ENCODE results near the gene GALNT2. TPM values are rescaled to one million over a fixed set of nuclear protein-coding genes. Genes with fewer than 3 reads are reported as not detected.
A peak's percentile ranks its signal among the peaks of the same experiment; 100 is the strongest.

GALNT2 gene
- total and polyA plus RNA-seq, 10 of the 15 experiments (the other 5 are each of a cell fraction or from before 2014, with no cell fraction given), result 0.52 to 27.7 (median 16.3) TPM

GRCh38 chr1:230149751-230150584 lies 82.9 kb downstream of the GALNT2 start (continued):
- TF ChIP-seq NFYA (IDR thresholded peaks at IDR 0.05; ENCODE audit: borderline replicate concordance, low read depth, low read length) (no peak), ZNF207 (IDR thresholded peaks at IDR 0.05; ENCODE audit: borderline replicate concordance) (peak; percentile 51; the same call in 1 of the 2 replicates), JUND (IDR thresholded peaks at IDR 0.05; ENCODE audit: low read depth, low read length) (no peak), RCOR1 (conservative IDR thresholded peaks at IDR 0.05; ENCODE audit: low read depth, low read length) (no peak), FOS (IDR thresholded peaks at IDR 0.05; ENCODE audit: borderline replicate concordance, extremely low read depth, insufficient read length) (no peak), MYC (IDR thresholded peaks at IDR 0.05; ENCODE audit: insufficient read depth, insufficient read length, insufficient replicate concordance, low read length, severe bottlenecking) (no peak), ZSCAN29 (IDR thresholded peaks at IDR 0.05) (no peak), POU2F2 (IDR thresholded peaks at IDR 0.05; ENCODE audit: borderline replicate concordance, low read depth, low read length) (no peak), ZBTB33 (IDR thresholded peaks at IDR 0.05) (no peak), IRF5 (IDR thresholded peaks at IDR 0.05; ENCODE audit: borderline replicate concordance) (no peak), LARP7 (IDR thresholded peaks at IDR 0.05) (no peak), ZNF274 (IDR thresholded peaks at IDR 0.05; ENCODE audit: insufficient read depth, insufficient read length) (no peak), HSF1 (IDR thresholded peaks at IDR 0.05; ENCODE audit: low read depth, low read length) (no peak), SMAD1 (IDR thresholded peaks at IDR 0.05; ENCODE audit: low read depth, partially characterized antibody) (no peak), BHLHE40 (IDR thresholded peaks at IDR 0.05; ENCODE audit: borderline replicate concordance in 1 of 2, low read depth in 2 of 2, low read length in 1 of 2) (peak in 1 of 2 experiments; percentile 16; a peak in 1 of 4 replicates), ASH2L (IDR thresholded peaks at IDR 0.05; ENCODE audit: borderline replicate concordance, low read depth) (no peak), BRCA1 (IDR thresholded peaks at IDR 0.05; ENCODE audit: low read depth, low read length) (no peak)
- TF ChIP-seq, protein P1, sequence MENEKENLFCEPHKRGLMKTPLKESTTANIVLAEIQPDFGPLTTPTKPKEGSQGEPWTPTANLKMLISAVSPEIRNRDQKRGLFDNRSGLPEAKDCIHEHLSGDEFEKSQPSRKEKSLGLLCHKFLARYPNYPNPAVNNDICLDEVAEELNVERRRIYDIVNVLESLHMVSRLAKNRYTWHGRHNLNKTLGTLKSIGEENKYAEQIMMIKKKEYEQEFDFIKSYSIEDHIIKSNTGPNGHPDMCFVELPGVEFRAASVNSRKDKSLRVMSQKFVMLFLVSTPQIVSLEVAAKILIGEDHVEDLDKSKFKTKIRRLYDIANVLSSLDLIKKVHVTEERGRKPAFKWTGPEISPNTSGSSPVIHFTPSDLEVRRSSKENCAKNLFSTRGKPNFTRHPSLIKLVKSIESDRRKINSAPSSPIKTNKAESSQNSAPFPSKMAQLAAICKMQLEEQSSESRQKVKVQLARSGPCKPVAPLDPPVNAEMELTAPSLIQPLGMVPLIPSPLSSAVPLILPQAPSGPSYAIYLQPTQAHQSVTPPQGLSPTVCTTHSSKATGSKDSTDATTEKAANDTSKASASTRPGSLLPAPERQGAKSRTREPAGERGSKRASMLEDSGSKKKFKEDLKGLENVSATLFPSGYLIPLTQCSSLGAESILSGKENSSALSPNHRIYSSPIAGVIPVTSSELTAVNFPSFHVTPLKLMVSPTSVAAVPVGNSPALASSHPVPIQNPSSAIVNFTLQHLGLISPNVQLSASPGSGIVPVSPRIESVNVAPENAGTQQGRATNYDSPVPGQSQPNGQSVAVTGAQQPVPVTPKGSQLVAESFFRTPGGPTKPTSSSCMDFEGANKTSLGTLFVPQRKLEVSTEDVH (IDR thresholded peaks at IDR 0.05; ENCODE audit: low read depth, partially characterized antibody), result no peak
